Fibroblast of lung (primary cell): ENCODE data around the gene CCDC33.

Source experiments
- EZH2 ChIP-seq: IDR thresholded peaks from 2 replicates; pipeline ENCODE4 v1.5.1; 2012; ENCODE audit warnings: low read length, control low read depth, mild to moderate bottlenecking; ENCODE audit errors: missing control alignments
- TF ChIP-seq, protein P1 (sequence below), 2 donors: IDR thresholded peaks in 1 of 2; conservative IDR thresholded peaks in 1 of 2; 1 replicate in 1 of 2; 2 replicates in 1 of 2; pipeline ENCODE4 v1.5.1; 2011 to 2012; ENCODE audit warnings: low read length in 2 of 2, control low read depth in 1 of 2, inconsistent platforms in 1 of 2, low read depth in 1 of 2, mild to moderate bottlenecking in 1 of 2

DNA sequence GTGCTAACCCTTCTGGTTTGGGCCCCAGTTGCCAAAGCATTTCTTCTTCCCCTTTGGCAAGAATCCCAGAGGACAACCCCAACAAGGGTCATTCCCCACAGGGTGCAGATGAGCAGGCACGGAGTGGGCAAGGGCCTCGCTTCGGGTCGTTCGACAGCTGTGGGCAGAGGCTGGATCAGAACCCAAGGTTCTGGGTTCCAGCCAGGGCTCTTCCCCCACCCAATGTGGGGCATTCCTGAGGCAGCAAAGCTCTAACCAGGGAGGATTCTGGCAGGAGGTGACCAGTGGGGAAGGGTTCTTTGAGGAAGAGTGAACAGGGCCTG lies 83.0 kb downstream of the CCDC33 start:
- TF ChIP-seq, protein P1, sequence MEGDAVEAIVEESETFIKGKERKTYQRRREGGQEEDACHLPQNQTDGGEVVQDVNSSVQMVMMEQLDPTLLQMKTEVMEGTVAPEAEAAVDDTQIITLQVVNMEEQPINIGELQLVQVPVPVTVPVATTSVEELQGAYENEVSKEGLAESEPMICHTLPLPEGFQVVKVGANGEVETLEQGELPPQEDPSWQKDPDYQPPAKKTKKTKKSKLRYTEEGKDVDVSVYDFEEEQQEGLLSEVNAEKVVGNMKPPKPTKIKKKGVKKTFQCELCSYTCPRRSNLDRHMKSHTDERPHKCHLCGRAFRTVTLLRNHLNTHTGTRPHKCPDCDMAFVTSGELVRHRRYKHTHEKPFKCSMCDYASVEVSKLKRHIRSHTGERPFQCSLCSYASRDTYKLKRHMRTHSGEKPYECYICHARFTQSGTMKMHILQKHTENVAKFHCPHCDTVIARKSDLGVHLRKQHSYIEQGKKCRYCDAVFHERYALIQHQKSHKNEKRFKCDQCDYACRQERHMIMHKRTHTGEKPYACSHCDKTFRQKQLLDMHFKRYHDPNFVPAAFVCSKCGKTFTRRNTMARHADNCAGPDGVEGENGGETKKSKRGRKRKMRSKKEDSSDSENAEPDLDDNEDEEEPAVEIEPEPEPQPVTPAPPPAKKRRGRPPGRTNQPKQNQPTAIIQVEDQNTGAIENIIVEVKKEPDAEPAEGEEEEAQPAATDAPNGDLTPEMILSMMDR (conservative IDR thresholded peaks at IDR 0.05 in 1 of 2, IDR thresholded peaks at IDR 0.05 in 1 of 2; ENCODE audit: low read depth in 1 of 2, low read length in 2 of 2), result no peak
- TF ChIP-seq EZH2, result no peak
